HG03378 (cell line): ENCODE data around the gene CCDC106.

Experiments used
- ATAC-seq: cut with Tn5 transposase; IDR thresholded peaks from one replicate; pipeline ENCODE4 v1.9.1; 2021; ENCODE audit warnings: mild to moderate bottlenecking, moderate library complexity; ENCODE audit not compliant: unreplicated experiment

Gene CCDC106

GRCh38 chr19:55667006-55667381 lies 19.0 kb downstream of the CCDC106 start:
- no peak for ATAC-seq

- ATAC-seq = no peak
Measured at GRCh38 chr19:55667511-55667910, 19.5 kb downstream of the CCDC106 start.

GRCh38 chr19:55667958-55668357 lies 19.9 kb downstream of the CCDC106 start:
- ATAC-seq = no peak

- no peak for ATAC-seq
Measured at GRCh38 chr19:55668603-55669348, 20.8 kb downstream of the CCDC106 start.

GRCh38 chr19:55669418-55670279 lies 21.6 kb downstream of the CCDC106 start:
- no peak for ATAC-seq

GRCh38 chr19:55670280-55671053 lies 22.5 kb downstream of the CCDC106 start:
- no peak for ATAC-seq

GRCh38 chr19:55671054-55671378 lies 23.0 kb downstream of the CCDC106 start:
- ATAC-seq = no peak

GRCh38 chr19:55672418-55672817 lies 24.4 kb downstream of the CCDC106 start:
- no peak for ATAC-seq

GRCh38 chr19:55673465-55673864 lies 25.5 kb downstream of the CCDC106 start:
- ATAC-seq = no peak

- no peak for ATAC-seq
Measured at GRCh38 chr19:55673889-55674288, 25.9 kb downstream of the CCDC106 start.

- no peak for ATAC-seq
Measured at GRCh38 chr19:55674459-55674840, 26.4 kb downstream of the CCDC106 start.

- ATAC-seq = peak; percentile 35
Measured at GRCh38 chr19:55674841-55675660, 27.0 kb downstream of the CCDC106 start, which contains the start of gene EPN1. TSS of gene EPN1 (plus strand) at chr19:55675226. CDS start at chr19:55678628, 3,402 bp downstream.

GRCh38 chr19:55675661-55676354 lies 27.8 kb downstream of the CCDC106 start:
- ATAC-seq = no peak

GRCh38 chr19:55676383-55676782 lies 28.4 kb downstream of the CCDC106 start:
- ATAC-seq = no peak

- no peak for ATAC-seq
Measured at GRCh38 chr19:55676889-55677505, 29.0 kb downstream of the CCDC106 start.

- ATAC-seq = no peak
Measured at GRCh38 chr19:55677572-55678028, 29.6 kb downstream of the CCDC106 start.

GRCh38 chr19:55678121-55678671 lies 30.2 kb downstream of the CCDC106 start:
- peak; percentile 72 for ATAC-seq

GRCh38 chr19:55679343-55680257 lies 31.6 kb downstream of the CCDC106 start:
- ATAC-seq = no peak
